NB4 (cell line): ENCODE results near the gene TIRAP.

ENCODE experiments used
- POLR2A ChIP-seq: IDR thresholded peaks from 2 replicates; pipeline ENCODE4 v1.6.1; 2011; ENCODE audit warnings: mild to moderate bottlenecking; ENCODE audit not compliant: insufficient read length; ENCODE audit errors: extremely low read depth
- TF ChIP-seq, protein P1 (sequence below): IDR thresholded peaks from one replicate; pipeline ENCODE4 v1.5.1; 2012; ENCODE audit warnings: low read depth, low read length
- TF ChIP-seq, protein P2 (sequence below): IDR thresholded peaks from 2 replicates; pipeline ENCODE4 v1.6.1; 2011; ENCODE audit warnings: low read depth, low read length

DNA sequence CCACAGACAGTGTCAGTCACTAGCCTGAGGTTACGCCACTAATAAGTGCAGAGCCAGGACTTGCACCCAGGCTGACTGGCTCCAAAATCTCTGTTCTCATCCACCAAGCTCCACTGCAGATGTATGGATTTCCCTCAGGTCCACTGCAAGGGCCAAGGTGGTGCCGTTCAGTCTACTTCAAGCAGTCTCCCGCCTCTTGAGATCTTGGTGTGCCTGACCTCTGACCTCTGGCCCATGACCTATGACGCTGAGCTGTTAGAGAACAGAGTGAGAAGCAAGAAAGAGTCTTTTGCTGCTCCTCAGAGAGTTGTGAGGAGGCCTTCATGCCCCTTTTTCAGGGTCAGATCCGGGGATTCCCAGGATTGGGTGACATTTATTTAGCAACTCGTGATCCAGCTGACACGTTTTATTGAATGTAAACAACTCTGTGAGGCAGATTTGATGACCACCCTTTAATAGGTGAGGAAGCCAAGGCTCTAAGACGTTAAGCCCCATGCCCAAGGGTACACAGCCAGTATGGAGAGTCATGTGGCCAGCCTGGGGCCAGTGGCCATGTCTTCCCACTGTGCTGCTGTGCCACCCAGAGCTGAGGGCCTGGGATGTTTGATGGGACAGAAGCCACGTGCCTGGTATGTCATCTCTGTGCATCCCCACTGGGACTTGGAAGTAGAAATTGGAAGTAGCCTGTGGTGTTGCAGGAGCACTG, 46.2 kb downstream of the TIRAP start:
- TF ChIP-seq, protein P1, sequence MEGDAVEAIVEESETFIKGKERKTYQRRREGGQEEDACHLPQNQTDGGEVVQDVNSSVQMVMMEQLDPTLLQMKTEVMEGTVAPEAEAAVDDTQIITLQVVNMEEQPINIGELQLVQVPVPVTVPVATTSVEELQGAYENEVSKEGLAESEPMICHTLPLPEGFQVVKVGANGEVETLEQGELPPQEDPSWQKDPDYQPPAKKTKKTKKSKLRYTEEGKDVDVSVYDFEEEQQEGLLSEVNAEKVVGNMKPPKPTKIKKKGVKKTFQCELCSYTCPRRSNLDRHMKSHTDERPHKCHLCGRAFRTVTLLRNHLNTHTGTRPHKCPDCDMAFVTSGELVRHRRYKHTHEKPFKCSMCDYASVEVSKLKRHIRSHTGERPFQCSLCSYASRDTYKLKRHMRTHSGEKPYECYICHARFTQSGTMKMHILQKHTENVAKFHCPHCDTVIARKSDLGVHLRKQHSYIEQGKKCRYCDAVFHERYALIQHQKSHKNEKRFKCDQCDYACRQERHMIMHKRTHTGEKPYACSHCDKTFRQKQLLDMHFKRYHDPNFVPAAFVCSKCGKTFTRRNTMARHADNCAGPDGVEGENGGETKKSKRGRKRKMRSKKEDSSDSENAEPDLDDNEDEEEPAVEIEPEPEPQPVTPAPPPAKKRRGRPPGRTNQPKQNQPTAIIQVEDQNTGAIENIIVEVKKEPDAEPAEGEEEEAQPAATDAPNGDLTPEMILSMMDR, result no peak
- no peak for TF ChIP-seq POLR2A
- TF ChIP-seq, protein P2, sequence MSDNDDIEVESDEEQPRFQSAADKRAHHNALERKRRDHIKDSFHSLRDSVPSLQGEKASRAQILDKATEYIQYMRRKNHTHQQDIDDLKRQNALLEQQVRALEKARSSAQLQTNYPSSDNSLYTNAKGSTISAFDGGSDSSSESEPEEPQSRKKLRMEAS, result no peak
